Left lung (tissue), 10 donors: ENCODE measurements around the gene VWA5A. TPM values are rescaled to one million over a fixed set of nuclear protein-coding genes. Genes with fewer than 3 reads are reported as not detected.

Source experiments
- ATAC-seq: fragments of 200-7000 bp; cut with Tn5 transposase; one replicate; pipeline ENCODE4 v1.9.1; 2020; ENCODE audit warnings: moderate library complexity
- DNase-seq, 4 donors: peaks; one replicate each; pipeline ENCODE4 v3.0.0-alpha.2; 2013 to 2020
- H3K27ac ChIP-seq, 2 donors: fragments of 200-600 bp; sonication (generic) in 1 of 2; one replicate each; pipeline versions ENCODE4 v1.5.0 to v1.8.0; 2020 to 2021
- H3K27me3 ChIP-seq, 2 donors: fragments of 200-600 bp; sonication (generic) in 1 of 2; one replicate each; pipeline versions ENCODE4 v1.5.0 to v1.8.0; 2020 to 2021
- H3K36me3 ChIP-seq, 2 donors: fragments of 200-600 bp; sonication (generic) in 1 of 2; one replicate each; pipeline versions ENCODE4 v1.5.0 to v1.8.0; 2020 to 2021
- H3K4me1 ChIP-seq, 2 donors: fragments of 200-600 bp; one replicate each; pipeline ENCODE4 v1.8.0; 2021
- H3K4me3 ChIP-seq, 2 donors: fragments of 200-600 bp; sonication (generic) in 1 of 2; one replicate each; pipeline versions ENCODE4 v1.5.0 to v1.8.0; 2020 to 2021; ENCODE audit warnings: mild to moderate bottlenecking in 1 of 2
- H3K9me3 ChIP-seq, 2 donors: fragments of 200-600 bp; sonication (generic) in 1 of 2; one replicate each; pipeline versions ENCODE4 v1.5.0 to v1.8.0; 2020 to 2021
- CTCF ChIP-seq, 2 donors: fragments of 200-600 bp; sonication (generic) in 1 of 2; IDR thresholded peaks; one replicate each; pipeline versions ENCODE4 v1.5.0 to v1.8.0; 2021; ENCODE audit warnings: antibody characterized with exemption in 2 of 2
- intact Hi-C, 2 donors: fragments of 100-400 bp; cut with DNase I; formaldehyde crosslinking; loops; one replicate each; pipeline versions ENCODE4 v1.11.2 to v1.14.2; 2022
- polyA plus RNA-seq, 6 donors: library from polyadenylated mRNA; unstranded; fragments of 120-200 nt; gene quantifications; one replicate each; pipeline ENCODE4 v1.2.1, GENCODE V29; 2013; ENCODE audit not compliant: insufficient read length in 6 of 6
- total RNA-seq, 2 donors: library from RNA; stranded (reverse); fragmentation: NEBNext Ultra II Directional; extraction: Animal tissue kit (Norgen Biotek cat#: 25700); gene quantifications; one replicate each; pipeline ENCODE4 v1.2.1, GENCODE V29; 2021
- donor health status: DM: no; HTN: yes; CAD: no.
- donor health status: DM: no; HTN: no; CAD: no.

The VWA5A gene
- total and polyA plus RNA-seq, 8 donors = 13.7 to 43.5 (median 17.0) TPM

- intact Hi-C loops = no loop called here
- no peak overlapping the region for H3K4me3 ChIP-seq
- H3K27ac ChIP-seq = no peak overlapping the region
- ATAC-seq = no peak
- no peak for DNase-seq
- H3K36me3 ChIP-seq = peaks cover 0 to 19% of the 10 kb centered on the region in 2 donors
- H3K27me3 ChIP-seq = no peaks in the 10 kb centered on the region
- TF ChIP-seq CTCF (IDR thresholded peaks at IDR 0.05) = no peak
- H3K9me3 ChIP-seq = no peaks in the 10 kb centered on the region
- no peaks in the 10 kb centered on the region for H3K4me1 ChIP-seq
Measured at GRCh38 chr11:124143034-124143433, 27.8 kb downstream of the VWA5A start.

- Histone ChIP-seq H3K36me3 (peaks cover 0 to 6% of the 10 kb centered on the region in 2 donors), H3K4me1 (no peaks in the 10 kb centered on the region), H3K27ac (no peak overlapping the region), H3K27me3 (no peaks in the 10 kb centered on the region), H3K4me3 (no peak overlapping the region), H3K9me3 (no peaks in the 10 kb centered on the region)
- intact Hi-C loops = no loop called here
- DNase-seq (no peak), ATAC-seq (no peak)
- TF ChIP-seq CTCF (IDR thresholded peaks at IDR 0.05) = no peak
Measured at GRCh38 chr11:124147951-124148350, 32.7 kb downstream of the VWA5A start.

- no peak overlapping the region for H3K27ac ChIP-seq
- intact Hi-C loops = no loop called here
- H3K4me3 ChIP-seq = no peak overlapping the region
- no peaks in the 10 kb centered on the region for H3K36me3 ChIP-seq
- TF ChIP-seq CTCF (IDR thresholded peaks at IDR 0.05) = no peak
- H3K9me3 ChIP-seq = no peaks in the 10 kb centered on the region
- no peak for DNase-seq
- no peaks in the 10 kb centered on the region for H3K4me1 ChIP-seq
- H3K27me3 ChIP-seq = no peaks in the 10 kb centered on the region
- no peak for ATAC-seq
Measured at GRCh38 chr11:124150684-124151083, 35.4 kb downstream of the VWA5A start.

GRCh38 chr11:124152770-124153407 lies 37.6 kb downstream of the VWA5A start:
- intact Hi-C loops = no loop called here
- DNase-seq = no peak
- TF ChIP-seq CTCF (IDR thresholded peaks at IDR 0.05) = no peak
- Histone ChIP-seq H3K9me3 (no peaks in the 10 kb centered on the region), H3K4me3 (no peak overlapping the region), H3K27ac (no peak overlapping the region), H3K36me3 (no peaks in the 10 kb centered on the region), H3K27me3 (no peaks in the 10 kb centered on the region), H3K4me1 (no peaks in the 10 kb centered on the region)
- no peak for ATAC-seq

GRCh38 chr11:124153821-124154220 lies 38.6 kb downstream of the VWA5A start:
- Histone ChIP-seq H3K27ac (no peak overlapping the region), H3K36me3 (no peaks in the 10 kb centered on the region), H3K9me3 (no peaks in the 10 kb centered on the region), H3K27me3 (no peaks in the 10 kb centered on the region), H3K4me1 (no peaks in the 10 kb centered on the region), H3K4me3 (no peak overlapping the region)
- DNase-seq = no peak
- intact Hi-C loops = no loop called here
- ATAC-seq = no peak
- no peak for TF ChIP-seq CTCF (IDR thresholded peaks at IDR 0.05)
